Measurements from ENCODE around the gene PACS1.

The PACS1 gene

DNA sequence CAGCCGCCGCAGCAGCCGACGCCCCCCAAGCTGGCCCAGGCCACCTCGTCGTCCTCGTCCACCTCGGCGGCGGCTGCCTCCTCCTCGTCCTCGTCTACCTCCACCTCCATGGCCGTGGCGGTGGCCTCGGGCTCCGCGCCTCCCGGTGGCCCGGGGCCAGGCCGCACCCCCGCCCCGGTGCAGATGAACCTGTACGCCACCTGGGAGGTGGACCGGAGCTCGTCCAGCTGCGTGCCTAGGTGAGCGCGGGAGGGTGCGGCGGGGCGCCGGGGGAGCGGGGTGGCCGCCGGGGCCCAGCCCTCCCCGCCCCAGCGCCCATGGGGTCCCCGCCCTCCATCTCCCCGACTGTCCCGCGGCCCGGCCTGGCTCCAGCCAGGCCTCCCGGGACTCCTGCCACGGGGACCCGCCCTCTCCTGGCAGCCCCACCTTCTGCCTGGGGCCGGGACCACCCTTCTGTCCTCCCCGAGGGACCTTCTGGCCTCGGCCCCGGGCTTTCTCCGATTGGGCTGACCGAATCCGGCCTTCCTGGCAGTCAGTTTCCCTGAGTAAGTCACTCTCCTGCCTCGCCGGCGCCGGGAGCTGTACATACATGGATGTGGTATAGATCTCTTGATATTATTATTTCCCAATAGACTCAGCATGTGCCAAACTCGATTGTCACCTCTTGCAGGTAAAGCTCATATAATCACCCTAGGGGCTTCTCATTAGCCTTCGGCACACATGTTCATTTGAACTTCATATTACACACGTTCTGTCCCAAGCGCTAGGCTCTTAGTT is 720 bp downstream of the PACS1 start:
- ChIA-PET CTCF (no interaction called here), POLR2A (interaction anchor here (0.8 to 1.0 kb wide), 2 partner anchors 19 to 49 kb away, joined by 3 to 4 read pairs; partner anchors contain the start of gene SF3B2)
- TF ChIP-seq LEF1 (IDR thresholded peaks at IDR 0.05; ENCODE audit: borderline replicate concordance), result no peak
- no peak for TF ChIP-seq BHLHE40 (IDR thresholded peaks at IDR 0.05; ENCODE audit: borderline replicate concordance)
- TF ChIP-seq FOXK2 (IDR thresholded peaks at IDR 0.05), result no peak
- no peak for TF ChIP-seq HDGF (IDR thresholded peaks at IDR 0.05; ENCODE audit: borderline replicate concordance)
- no peak for TF ChIP-seq ZNF384 (IDR thresholded peaks at IDR 0.05)
- no peak for TF ChIP-seq L3MBTL2 (conservative IDR thresholded peaks at IDR 0.05)
- TF ChIP-seq TARDBP (IDR thresholded peaks at IDR 0.05), result no peak
- TF ChIP-seq ARNT (IDR thresholded peaks at IDR 0.05), result no peak
- no peak for TF ChIP-seq CTBP1 (IDR thresholded peaks at IDR 0.05; ENCODE audit: borderline replicate concordance)
- no peak for TF ChIP-seq FOXA1 (IDR thresholded peaks at IDR 0.05)
- TF ChIP-seq, protein P1, sequence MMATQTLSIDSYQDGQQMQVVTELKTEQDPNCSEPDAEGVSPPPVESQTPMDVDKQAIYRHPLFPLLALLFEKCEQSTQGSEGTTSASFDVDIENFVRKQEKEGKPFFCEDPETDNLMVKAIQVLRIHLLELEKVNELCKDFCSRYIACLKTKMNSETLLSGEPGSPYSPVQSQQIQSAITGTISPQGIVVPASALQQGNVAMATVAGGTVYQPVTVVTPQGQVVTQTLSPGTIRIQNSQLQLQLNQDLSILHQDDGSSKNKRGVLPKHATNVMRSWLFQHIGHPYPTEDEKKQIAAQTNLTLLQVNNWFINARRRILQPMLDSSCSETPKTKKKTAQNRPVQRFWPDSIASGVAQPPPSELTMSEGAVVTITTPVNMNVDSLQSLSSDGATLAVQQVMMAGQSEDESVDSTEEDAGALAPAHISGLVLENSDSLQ (IDR thresholded peaks at IDR 0.05), result no peak
- TF ChIP-seq FOXM1 (IDR thresholded peaks at IDR 0.05; ENCODE audit: borderline replicate concordance), result no peak
- TF ChIP-seq ELF4 (IDR thresholded peaks at IDR 0.05), result no peak
- no peak for TF ChIP-seq NFRKB (IDR thresholded peaks at IDR 0.05)
- TF ChIP-seq SP1 (IDR thresholded peaks at IDR 0.05), result no peak
- no peak for TF ChIP-seq SUZ12 (IDR thresholded peaks at IDR 0.05)
- DNase-seq (ENCODE audit: extremely low spot score), result peak; percentile 24

DNA sequence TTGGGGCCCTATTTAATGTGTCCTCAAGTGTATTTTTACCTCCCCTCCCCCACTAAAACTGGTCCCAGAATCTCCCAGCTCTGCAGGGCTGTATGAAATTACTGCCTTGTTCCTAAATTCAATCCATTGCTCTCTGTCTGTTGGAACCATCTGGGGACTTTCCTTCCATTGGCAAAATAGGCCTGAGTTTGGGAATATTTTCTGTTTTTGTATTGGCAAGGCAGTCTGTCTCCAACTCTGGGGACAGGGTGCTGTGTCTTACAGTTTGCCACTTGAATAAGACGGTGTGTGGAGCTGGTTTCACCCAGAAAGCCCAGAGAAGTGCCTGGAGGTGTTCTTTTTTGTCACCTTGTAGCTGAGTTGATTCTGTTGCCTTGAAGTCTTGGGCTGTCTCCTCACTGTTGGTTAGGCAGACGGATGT is 1.3 kb downstream of the PACS1 start:
- POLR2A ChIA-PET, result interaction anchor here (0.8 kb wide), 1 partner anchor 19 kb away, joined by 4 read pairs; the partner anchor contains the start of gene SF3B2

DNA sequence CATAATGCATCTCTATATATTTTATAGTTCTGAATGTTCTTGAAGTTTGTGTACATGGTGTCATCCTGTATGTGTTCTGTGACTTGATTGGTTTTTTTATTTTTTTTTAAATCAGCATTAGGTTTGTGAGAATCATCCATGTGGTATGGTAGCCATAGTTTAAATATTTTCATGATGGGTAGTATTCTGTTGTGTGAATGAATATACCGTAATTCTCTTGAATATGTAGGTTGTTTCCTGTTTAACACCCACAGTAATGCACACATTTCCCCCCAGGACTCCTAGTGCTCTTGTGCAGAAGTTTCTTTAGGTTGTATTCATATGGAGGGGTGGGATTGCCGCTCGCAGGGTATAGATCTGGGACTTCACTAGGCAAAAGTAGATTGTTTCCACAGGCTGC is 2.0 kb downstream of the PACS1 start:
- no peak for DNase-seq (ENCODE audit: extremely low spot score)
- ChIA-PET CTCF (interaction anchor here (0.5 kb wide), 1 partner anchor 142 kb away, joined by 4 read pairs; no protein-coding TSS in a partner anchor), POLR2A (no interaction called here)
- TF ChIP-seq TARDBP (IDR thresholded peaks at IDR 0.05), result no peak
- no peak for TF ChIP-seq LEF1 (IDR thresholded peaks at IDR 0.05; ENCODE audit: borderline replicate concordance)
- no peak for TF ChIP-seq FOXM1 (IDR thresholded peaks at IDR 0.05; ENCODE audit: borderline replicate concordance)
- TF ChIP-seq ZNF384 (IDR thresholded peaks at IDR 0.05), result no peak
- no peak for TF ChIP-seq SP1 (IDR thresholded peaks at IDR 0.05)
- no peak for TF ChIP-seq CTBP1 (IDR thresholded peaks at IDR 0.05; ENCODE audit: borderline replicate concordance)
- no peak for TF ChIP-seq HDGF (IDR thresholded peaks at IDR 0.05; ENCODE audit: borderline replicate concordance)
- TF ChIP-seq, protein P1 (IDR thresholded peaks at IDR 0.05), result no peak
- TF ChIP-seq L3MBTL2 (conservative IDR thresholded peaks at IDR 0.05), result no peak
- no peak for TF ChIP-seq BHLHE40 (IDR thresholded peaks at IDR 0.05; ENCODE audit: borderline replicate concordance)
- no peak for TF ChIP-seq FOXK2 (IDR thresholded peaks at IDR 0.05)
- no peak for TF ChIP-seq SUZ12 (IDR thresholded peaks at IDR 0.05)
- no peak for TF ChIP-seq NFRKB (IDR thresholded peaks at IDR 0.05)

More for the DNA sequence above, 1.3 kb downstream of the PACS1 start:
- no peak for TF ChIP-seq ARNT (IDR thresholded peaks at IDR 0.05)
- TF ChIP-seq SP1 (IDR thresholded peaks at IDR 0.05), result no peak
- no peak for TF ChIP-seq L3MBTL2 (conservative IDR thresholded peaks at IDR 0.05)
- TF ChIP-seq LEF1 (IDR thresholded peaks at IDR 0.05; ENCODE audit: borderline replicate concordance), result no peak
- no peak for TF ChIP-seq ELF4 (IDR thresholded peaks at IDR 0.05)
- no peak for TF ChIP-seq CTBP1 (IDR thresholded peaks at IDR 0.05; ENCODE audit: borderline replicate concordance)
- no peak for TF ChIP-seq ZNF384 (IDR thresholded peaks at IDR 0.05)
- TF ChIP-seq, protein P1 (IDR thresholded peaks at IDR 0.05), result no peak
- no peak for DNase-seq (ENCODE audit: extremely low spot score)
- CTCF ChIA-PET, result no interaction called here

DNA sequence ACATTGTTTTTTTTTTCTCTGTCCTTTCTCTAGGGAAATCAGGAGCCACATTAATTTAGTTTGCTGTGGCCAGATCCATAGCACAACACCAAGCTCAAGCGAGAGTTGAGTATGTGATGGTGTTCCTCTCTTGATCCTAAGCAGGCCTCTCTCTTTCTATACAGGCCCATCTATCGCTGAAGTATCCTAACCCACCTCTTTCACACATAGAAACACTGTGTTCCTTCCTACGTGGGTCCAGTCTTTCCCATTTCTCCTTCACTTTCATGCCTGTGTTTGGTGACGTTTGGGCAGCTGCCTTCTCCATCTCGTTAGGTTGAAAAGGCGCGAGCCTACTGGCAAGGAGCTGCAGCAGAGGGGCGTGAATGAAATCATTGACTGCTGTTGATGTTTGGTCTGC is 2.4 kb downstream of the PACS1 start:
- TF ChIP-seq TARDBP (IDR thresholded peaks at IDR 0.05) (no peak), ELF4 (IDR thresholded peaks at IDR 0.05) (no peak), LEF1 (IDR thresholded peaks at IDR 0.05; ENCODE audit: borderline replicate concordance) (no peak), CTBP1 (IDR thresholded peaks at IDR 0.05; ENCODE audit: borderline replicate concordance) (no peak)
- POLR2A ChIA-PET, result no interaction called here
- no peak for DNase-seq (ENCODE audit: extremely low spot score)
- CTCF ChIA-PET, result interaction anchor here (0.5 to 0.6 kb wide), 2 partner anchors 142 to 538 kb away, joined by 3 to 4 read pairs; no protein-coding TSS in a partner anchor

DNA sequence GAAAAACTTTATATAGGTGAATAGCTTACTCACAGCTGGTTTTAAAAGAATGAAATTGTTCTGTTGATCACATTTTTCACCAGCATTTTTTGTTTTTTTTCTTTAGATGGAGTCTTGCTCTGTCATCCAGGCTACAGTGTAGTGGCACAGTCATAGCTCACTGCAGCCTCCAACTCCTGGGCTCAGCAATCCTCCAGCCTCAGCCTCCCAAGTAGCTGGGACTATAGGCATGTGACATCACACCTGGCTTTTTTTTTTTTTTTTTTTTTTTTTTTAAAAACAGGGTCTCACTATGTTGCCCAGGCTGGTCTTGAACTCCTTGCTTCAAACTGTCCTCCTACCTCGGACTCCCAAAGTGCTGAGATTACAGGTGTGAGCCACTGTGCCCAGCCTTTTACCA is 3.6 kb downstream of the PACS1 start:
- no peak for TF ChIP-seq SP1 (IDR thresholded peaks at IDR 0.05)
- TF ChIP-seq ELF4 (IDR thresholded peaks at IDR 0.05), result no peak
- TF ChIP-seq FOXK2 (IDR thresholded peaks at IDR 0.05), result no peak
- TF ChIP-seq ZNF384 (IDR thresholded peaks at IDR 0.05), result peak; percentile 74
- POLR2A ChIA-PET, result no interaction called here
- CTCF ChIA-PET, result no interaction called here
- no peak for DNase-seq (ENCODE audit: extremely low spot score)

DNA sequence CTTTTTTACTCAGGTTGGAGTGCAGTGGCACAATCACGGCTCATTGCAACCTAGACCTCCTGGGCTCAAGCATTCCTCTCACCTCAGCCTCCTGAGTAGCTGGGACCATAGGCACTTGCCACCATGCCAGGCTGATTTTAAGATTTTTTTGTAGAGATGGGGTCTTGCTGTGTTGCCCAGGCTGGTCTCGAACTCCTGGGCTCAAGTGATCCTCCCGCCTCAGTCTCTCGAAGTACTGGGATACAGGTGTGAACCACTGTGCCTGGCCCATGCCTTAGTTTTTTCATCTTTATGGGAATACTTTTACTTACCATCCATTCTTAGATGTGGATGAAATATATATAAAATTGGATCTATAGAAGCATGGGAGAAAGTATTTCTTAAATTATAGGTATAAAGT is 5.2 kb downstream of the PACS1 start:
- CTCF ChIA-PET, result no interaction called here
- no peak for TF ChIP-seq FOXA1 (IDR thresholded peaks at IDR 0.05)
- no peak for TF ChIP-seq HDGF (IDR thresholded peaks at IDR 0.05; ENCODE audit: borderline replicate concordance)
- TF ChIP-seq NFRKB (IDR thresholded peaks at IDR 0.05), result no peak
- no peak for TF ChIP-seq ARNT (IDR thresholded peaks at IDR 0.05)
- TF ChIP-seq, protein P1 (IDR thresholded peaks at IDR 0.05), result no peak
- TF ChIP-seq ZNF384 (IDR thresholded peaks at IDR 0.05), result no peak
- no peak for TF ChIP-seq SUZ12 (IDR thresholded peaks at IDR 0.05)
- TF ChIP-seq TARDBP (IDR thresholded peaks at IDR 0.05), result no peak
- no peak for TF ChIP-seq BHLHE40 (IDR thresholded peaks at IDR 0.05; ENCODE audit: borderline replicate concordance)
- no peak for TF ChIP-seq SP1 (IDR thresholded peaks at IDR 0.05)
- no peak for TF ChIP-seq L3MBTL2 (conservative IDR thresholded peaks at IDR 0.05)
- TF ChIP-seq FOXM1 (IDR thresholded peaks at IDR 0.05; ENCODE audit: borderline replicate concordance), result no peak
- TF ChIP-seq CTBP1 (IDR thresholded peaks at IDR 0.05; ENCODE audit: borderline replicate concordance), result no peak
- no peak for TF ChIP-seq FOXK2 (IDR thresholded peaks at IDR 0.05)
- no peak for DNase-seq (ENCODE audit: extremely low spot score)
- POLR2A ChIA-PET, result no interaction called here

All from HEK293T (cell line).